Mucosa of gallbladder (tissue), 1 donor: ENCODE measurements around the gene GRID1. TPM values are rescaled to one million over a fixed set of nuclear protein-coding genes. Genes with fewer than 3 reads are reported as not detected.

ENCODE experiments used
- DNase-seq: peaks from one replicate; pipeline ENCODE4 v3.0.0-alpha.2; 2020; ENCODE audit warnings: low spot score
- total RNA-seq: library from RNA; stranded (reverse); gene quantifications from one replicate; pipeline ENCODE4 v1.2.1, GENCODE V29; 2021
- donor health status: DM: no; HTN: no; CAD: no.

GRID1 gene
- total RNA-seq, 1 donor from 2014 or later, result 6.3 TPM

DNA sequence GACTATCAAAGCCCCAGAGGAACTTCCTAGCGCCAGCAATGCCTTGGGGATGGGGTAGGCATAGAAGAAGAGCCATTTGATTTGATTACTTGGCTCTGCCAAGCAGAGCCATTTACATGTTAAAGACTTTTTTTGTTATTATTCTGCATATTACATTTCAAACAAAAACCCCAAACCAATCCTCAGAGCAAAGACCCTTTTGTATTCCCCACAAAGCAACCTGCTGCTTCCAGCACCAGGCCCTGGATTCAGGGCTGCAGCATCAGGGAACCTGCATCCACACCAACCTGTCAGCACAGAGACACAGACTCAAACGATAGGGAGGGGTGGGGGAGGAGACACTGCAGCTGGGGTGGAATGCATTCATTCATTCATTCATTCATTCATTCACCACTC is 73.2 kb downstream of the GRID1 start:
- DNase-seq, result no peak

DNA sequence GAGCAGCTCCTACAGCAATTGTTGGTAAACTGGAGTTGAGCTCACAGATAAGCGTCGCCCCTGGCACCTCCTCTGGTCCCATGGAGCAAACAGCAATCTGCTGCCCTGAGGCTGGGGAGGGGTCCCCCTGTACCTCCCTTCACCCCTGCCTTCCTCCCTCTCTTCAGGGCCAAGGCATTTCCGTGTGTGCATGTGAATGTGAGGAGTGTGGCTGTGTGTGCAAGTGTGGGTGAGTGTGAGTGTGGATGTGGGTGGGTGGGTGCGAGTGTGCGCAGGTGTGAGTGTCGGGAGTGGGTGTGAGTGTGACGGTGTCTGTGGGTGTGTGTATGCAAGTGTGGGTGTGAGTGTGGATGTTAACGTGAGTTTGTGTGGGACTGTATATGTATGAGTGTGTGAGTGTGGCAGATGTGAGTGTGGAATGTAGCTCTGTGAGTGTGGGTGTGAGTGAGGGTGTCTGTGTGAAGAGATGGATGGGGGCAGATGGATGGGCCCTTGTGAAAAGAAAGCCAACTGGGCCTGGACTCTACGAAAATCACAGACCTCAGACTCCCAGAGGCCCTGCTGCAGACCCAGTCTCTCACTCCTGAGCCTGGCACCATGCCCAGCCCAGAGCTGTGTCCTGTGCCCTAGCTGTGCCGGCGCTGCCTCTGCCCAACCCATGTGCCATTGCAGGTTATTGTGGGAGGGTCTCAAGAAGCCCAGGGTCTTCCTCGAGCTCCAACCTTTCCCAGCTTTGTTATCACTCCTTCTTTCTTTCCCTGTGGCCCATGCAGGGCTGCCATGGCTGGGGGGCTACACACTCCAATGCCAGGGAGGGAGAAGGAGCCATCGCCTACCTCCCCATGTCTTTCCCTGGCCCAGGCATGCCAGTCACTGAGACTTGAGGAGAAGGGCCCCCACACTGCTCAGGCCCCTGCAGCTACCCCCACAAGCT is 73.9 kb downstream of the GRID1 start:
- no peak for DNase-seq

DNA sequence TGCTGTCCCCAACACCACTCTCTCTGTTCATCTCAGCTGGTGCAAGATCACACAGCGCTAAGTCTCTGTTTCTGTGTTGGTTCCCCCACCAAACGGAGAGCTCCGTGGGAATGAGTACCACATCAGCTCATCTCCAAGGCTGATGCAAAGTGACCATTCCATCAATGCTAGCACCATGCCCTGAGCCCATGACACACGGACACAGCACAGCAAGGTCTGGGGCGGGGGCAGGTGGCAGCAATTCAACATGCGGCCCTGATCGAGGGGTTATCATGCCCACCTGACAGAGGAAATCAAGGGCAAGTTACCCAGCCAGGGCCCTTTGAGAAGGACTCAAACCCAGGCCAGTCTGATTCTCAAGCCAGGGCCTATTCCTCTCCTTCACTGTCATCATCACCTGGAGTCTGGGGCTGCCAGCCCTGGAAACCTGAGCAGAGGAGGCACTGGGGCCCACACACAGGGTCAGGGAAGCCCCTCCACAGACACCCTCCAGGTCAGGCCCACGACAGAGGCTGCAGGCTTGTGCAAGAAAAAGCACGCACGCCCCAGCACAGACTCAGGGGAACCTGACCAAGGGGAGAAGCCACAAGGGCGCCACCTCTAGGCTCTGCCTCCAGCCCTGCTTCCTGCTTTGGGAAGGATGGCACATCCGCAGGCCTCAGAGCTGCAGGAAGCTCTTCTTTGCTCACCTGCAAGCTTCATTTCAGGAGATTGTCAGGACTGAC is 74.8 kb downstream of the GRID1 start:
- DNase-seq, result no peak

DNA sequence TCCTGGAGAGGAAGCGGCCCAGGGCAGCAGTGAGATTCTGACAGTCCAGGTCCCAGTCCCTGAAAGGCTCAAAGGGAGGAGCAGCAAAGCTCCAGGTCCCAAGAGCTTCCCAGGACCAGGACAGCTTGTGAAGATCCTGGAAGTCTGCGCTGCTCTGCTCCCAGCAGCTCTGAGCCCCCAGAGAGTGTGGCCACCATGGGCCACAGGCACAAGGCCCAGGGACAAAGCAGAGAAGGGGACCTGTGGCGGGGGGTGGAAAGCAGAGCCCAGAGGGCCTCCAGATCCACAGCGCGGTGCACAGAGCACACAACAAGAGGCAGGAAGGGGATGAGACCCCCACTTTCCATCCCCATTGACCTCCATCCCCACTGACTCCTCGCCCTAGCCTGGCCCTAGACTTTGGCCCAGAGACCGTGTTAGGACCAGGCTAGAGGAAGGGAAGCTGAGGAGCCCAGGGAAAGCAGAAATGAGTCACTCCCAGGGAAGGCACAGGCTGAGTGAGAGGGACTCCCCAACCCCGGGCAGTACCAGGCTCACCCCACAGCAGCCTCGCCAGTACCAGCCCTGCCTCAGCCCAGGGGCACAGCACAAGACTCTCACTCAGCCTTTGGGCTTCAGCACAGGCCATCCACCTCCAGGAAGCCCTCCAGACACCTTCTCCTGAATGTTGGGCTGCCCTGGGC is 75.5 kb downstream of the GRID1 start:
- no peak for DNase-seq

DNA sequence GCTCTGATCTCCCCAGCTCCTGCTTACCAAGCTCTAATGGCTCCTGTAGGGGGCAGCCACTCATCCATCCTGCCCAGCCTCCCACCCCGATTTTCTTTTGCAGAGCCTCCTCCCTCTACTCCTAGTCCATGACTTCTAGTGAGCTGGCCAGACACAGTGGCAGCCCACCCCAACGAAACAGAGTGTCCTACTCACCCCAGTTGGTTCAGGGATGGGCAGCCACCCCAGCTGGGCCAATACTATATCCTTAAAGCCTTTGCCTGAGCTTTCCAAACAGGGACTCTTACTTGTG is 77.1 kb downstream of the GRID1 start:
- DNase-seq, result no peak

DNA sequence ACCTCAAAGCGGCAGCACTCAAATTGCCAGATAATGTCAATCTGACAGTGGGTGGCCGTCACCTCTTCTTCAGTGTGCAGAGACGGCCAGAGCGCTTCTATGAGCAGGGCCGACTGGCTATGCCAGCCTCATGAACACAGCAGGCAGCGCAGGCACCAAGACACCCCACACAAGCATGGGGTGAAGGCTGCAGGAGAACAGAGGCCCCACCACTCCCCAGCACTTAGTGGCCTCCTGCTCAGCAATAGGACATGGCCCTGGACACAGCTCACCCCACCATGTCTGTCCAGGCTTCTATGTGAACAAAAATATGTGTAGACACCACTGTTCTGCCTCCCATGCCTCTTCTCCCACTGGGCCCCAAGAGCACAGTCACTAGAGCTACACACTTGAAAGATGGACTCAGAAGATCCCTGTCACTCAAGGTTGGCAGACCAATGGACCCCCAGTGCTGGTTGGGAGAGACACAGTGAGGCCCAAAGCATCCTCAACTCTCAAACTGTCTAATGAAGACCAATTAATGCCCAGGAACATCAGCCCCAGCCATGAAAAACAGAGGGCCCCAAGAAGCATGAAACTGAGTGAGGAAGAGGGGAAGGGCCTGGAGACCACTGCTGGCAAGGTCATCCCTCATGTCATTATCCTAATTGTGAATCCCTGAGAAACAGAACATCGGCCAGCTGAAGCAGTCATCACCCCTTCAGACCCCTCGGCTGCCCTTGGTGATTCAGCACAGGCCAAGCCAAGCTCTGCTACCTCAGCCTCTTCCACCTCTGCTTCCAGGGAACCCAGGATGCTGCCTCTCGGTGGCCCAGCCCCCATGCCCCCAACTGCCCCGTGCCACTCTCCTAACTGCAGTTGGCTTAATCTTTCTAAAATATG is 77.7 kb downstream of the GRID1 start:
- no peak for DNase-seq

DNA sequence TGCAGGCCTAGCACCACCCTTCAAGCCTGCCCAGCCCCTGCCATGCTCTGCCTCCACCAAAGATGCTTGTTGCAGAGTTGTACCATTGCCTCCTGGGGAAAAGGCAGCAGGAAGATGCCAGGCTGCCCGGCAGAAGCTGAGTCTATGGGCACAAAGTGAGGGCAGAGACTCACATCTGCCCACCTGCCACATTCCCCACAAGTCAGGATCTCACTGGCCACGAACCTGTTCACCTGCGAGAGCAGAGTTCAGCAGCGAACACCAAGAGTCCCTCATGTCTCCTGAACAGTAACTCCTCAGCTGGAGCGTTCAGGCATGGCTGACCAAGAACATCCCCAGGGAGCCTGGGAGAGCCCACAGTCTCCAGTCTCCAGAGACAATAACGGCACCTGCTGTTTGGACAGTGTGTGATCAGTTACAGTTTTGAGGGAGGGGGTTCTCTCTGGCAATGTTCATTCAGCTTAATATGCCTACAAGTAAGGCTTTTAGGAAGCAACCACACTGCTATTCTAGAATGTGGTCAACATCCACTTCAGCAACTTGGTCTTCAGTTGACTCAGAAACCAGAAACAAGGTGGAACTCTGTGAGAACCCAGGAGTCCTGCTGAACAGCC is 78.5 kb downstream of the GRID1 start:
- no peak for DNase-seq

DNA sequence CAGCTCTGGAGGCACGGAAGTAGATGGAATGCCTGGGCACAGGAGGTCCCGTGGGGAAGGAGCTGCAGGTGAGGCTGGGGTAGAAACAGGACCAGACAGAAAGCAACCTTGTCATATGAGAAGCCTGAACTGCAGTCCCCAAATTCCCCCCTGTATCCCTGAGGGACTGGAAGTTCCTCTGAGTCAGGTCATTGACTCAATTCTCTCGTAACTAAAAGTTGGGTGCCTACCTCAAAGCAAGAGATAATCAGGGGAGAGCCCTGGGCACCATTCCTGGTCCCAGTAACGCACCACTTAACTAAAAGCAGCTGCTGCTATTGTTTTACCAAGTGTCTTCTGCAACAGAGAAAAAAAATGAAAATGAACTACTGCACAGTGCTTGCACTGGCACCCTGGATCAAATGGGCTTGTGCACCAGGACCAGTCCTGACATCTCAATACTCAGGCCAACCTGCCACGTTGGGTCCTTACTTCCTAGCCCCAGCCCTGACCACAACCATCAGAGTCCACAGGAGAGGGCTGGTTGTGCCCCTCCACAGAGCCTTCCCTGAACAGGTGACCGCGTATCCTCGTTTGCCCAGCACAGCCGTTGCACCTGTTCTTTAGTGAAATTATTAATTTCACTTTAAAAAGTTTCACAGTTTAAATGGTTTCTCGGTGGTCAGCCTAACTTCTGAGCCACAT is 79.3 kb downstream of the GRID1 start:
- DNase-seq, result no peak

DNA sequence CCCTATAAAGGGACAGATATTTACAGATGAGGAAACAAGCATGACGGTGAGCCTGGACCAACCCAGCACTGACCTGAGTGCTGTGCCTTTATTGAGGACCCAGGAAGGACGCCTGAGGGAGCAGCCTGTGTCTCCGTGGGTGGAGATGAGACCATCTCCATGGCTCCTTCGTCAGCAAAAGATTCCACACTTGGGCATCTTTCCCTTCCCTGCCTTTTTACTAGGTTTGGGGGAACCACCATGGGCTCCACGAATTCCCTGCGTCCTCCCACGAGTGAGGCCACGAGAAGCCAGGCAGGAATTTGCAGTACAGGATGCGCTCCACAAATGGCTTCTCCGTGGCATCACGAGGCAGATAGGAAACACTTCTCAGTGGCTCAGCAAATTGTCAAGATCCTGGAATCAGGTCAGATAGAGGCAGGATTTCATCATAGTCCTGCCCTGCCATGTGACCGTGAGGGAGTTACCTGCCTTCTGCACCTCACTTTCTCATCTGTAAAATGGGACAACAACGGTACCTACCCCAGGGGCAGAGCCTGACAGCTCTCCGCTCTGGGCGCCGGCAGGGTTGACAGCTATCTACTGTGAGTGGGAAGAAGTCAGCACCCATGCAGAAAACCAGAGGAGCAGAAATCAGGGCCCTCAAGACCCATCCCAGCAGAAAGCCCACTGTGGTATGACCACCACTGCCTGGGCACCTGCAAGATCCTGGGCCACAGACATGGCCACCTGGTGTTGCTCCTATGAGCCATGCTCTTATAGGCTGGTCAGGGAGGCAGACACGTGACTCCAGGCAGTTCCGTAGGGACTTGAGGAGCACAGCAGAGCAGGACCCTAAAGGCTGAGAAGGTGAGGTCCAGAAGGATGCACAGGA is 80.1 kb downstream of the GRID1 start:
- DNase-seq, result no peak

DNA sequence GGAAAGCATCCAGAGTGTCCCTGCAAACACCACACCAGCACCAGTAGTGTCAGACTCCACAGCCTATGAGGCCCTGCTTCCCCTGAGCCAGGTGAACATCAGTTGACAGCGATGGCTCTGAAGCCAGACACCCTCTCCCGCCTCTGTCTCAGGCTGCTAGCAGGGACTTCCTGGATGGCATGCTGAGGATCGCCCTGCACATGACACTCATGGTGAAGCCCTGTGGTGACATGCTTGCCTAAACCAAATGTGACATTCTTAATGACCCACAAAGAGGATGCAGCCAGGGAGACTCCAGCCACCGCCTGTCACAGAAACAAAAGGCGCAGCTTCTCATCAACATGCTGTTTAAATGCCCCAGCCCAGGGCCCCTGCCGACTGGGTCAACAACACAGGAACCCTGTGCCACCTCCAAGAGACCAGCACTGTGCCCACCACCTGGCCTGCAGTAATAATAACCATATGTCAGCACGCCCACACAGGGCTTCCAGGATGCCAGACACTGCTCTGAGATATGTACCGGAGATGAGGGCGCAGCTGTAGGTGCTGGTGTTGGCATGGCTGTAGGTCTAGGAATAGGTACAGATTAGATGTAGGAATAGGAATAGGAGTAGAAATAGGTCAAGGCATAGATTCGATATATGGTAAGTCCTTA is 81.3 kb downstream of the GRID1 start:
- peak; percentile 8 for DNase-seq

DNA sequence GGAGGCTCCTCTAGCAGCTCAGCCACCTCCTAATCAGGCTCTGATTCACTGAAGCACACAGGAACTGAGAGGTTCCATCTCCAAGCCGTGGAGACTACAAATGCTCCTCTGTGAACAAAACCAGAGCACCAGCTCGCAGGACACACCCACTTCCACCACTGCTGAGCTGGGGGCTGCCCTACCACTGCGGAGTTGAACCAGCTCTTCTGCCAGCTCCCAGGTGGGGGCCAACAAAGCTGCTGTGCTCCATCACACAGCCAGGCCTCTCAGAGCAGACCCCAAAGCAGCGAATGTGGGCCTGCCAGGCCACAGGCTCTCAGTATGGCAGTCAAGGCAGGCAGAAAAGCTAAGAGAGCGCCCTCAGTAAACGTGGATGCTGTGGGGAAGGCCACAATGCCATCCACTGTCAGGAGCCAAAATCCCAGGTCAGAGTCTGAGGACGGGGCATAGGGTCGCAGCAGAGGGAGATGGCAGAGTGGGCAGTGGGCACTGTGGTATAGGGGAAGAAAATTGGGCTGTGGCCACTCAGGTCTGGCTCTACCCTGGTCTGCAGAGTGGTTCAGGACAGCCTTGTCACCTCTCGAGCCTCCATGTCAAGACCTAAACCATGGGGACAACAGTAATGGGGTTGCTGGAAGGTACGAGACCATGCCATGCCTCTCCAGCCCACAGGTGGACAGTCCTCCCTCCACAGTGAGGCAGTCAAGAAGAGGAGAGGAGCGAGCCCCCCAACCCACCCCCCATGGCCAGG is 82.1 kb downstream of the GRID1 start:
- no peak for DNase-seq

DNA sequence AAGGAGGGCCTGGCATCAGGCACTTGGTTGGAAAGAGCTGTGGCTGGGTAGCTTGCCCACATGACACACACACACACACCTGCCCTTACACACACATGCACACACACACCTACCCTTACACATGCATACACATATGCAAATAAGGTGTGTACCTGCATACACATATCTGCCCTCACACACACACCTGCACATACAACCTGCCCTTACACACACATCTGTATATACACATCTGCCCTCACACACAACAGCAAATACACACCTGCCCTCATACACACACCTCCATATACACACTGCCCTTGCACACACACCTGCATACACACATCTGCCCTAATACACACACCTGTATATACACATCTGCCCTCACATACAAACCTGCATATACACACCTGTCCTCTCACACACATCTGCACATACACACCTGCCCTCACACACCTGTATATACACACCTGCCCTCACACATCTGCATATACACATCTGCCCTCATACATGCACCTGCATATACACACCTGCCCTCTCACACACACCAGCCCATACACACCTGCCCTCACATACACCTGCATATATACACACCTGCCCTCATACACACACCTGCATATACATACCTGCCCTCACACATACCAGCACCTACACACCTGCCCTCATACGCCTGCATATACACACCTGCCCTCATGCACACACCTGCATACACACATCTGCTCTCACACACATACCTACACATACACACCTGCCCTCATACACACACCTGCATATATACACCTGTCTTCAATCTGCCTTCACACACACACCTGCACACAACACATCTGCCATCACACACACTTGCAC is 82.9 kb downstream of the GRID1 start:
- DNase-seq, result no peak

DNA sequence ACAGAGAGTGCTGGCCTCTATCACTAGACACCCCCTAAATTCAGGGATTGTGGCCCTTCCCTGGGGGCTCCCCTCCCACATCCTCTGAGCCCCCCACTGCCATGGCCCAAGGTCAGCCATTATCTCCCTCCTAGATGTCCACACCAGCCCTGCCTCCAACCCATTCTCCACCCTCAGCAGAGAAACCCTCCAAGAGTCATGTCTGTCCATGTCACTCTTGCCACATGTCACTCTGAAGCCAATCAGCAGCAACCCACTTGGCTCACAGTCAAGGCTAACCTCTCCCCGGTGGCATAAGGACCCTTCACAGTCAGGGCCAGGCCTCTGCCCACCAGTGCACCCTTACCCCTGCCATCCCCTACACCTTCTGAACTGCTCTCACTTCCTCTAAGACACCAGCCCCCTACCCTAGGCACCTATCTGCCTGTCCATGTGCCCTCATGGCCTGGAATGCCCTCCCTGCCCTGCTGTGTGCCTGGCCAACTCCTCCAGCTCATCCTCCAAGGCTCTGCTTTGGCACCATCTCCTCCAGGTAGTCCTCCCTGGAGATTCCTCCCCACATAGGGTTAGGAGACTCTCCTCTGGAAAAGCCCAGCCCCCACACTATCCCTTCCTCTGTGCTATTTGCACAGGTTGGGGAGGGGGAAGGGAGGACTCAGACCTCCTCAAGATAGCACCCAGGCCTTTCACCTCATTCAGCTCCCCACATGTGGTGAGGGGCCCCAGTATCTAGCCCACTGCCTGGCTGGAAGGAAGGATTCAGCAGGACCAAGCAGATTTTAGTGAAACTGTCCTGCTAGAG is 83.7 kb downstream of the GRID1 start:
- DNase-seq, result peak; percentile 5

DNA sequence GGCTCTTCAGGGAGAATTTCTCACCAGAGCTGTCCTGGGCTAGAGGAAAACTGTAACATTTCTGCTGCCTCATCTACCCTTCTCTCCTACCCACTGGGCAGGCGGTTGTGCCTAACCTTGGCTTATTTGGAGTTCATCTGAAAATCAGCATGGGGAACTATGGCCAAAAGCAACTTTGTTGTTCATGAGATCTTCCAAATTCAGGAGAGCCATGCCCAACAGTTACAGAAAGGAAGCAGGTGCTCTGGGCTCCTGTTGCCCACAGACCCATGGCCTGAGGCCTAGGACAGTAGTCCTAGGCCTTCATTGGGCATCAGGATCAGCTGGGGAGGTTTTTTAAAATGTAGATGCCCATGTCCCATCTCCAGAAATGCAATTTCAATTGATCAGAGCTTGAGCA is 85.2 kb downstream of the GRID1 start:
- DNase-seq, result no peak

DNA sequence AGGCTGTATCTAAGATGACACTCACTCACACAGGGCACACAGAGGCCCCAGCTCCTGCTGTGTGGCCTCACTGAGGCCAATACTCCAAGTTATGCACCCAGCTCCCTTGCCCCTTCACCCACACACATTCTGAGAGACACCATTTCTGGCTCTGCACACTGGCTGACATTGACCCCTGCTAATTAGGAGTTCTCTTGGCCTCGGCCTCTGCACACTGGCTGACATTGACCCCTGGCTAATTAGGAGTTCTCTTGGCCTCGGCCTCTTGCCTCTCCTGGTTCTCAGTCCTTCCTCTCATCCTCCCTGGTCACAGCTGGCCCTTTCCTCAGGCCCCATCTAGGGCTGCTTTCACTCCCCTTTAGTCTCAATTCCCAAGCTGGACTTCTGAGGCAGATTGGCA is 97.3 kb downstream of the GRID1 start:
- DNase-seq, result no peak

DNA sequence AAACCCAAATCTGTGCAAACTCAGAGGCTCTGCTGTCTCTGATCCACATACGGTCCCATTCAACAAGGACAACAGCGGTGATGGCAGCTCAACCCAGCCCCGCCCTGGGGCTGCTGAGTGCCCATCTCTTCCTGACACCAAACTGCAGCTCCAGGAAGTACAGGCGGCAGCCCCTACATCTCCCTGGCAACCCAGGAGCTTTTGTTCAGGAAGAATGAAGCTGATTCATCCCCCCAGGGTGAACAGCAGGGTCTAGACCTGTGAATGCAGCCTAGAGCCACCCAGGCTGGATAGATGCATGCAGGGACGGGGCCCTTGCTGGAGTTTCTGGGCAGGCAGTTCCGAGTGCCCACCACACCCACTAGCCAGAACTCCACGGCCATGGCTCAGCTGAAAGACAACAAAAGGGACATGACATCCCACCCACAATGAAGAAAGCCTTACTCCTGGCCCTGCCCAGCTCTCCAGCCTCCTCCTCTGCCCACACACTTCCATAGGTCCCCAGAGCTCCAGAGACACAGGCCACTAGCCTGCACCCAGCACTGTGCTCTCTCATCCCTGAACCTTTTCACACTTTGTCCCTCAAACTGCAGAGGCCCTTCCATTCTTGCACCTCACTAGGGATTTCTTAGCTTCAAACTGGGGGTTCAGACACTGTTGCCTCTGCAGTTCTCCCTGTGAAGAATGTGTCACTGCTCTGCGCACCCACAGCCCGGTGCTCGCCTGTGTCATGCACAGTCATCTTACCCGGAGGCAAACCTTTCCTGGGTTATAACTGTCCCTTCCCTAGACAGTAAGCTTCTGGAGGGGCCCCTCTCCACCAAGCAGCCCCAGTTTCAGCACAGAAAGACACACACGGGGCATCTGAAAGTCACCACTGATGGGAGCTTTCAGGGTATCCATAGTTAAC is 99.1 kb downstream of the GRID1 start:
- no peak for DNase-seq
